Fibroblast of the aortic adventitia (primary cell): Measurements from ENCODE around the gene CNTRL. TPM values are rescaled to one million over a fixed set of nuclear protein-coding genes. Genes with fewer than 3 reads are reported as not detected.

Experiments
- DNase-seq: peaks from one replicate; pipeline ENCODE4 v3.0.0-alpha.2; 2010; ENCODE audit warnings: low read depth
- H3K4me3 ChIP-seq: 2 replicates; pipeline ENCODE4 v1.5.1; 2011; ENCODE audit warnings: low read depth, mild to moderate bottlenecking, control low read depth, low read length, moderate library complexity
- total RNA-seq: library from RNA; depleted of rRNA; stranded (reverse); fragments of >200 nt; gene quantifications from 2 replicates; pipeline ENCODE4 v1.2.3, GENCODE V29; 2012; ENCODE audit warnings: low replicate concordance
- TF ChIP-seq, protein P1 (sequence below): IDR thresholded peaks from 2 replicates; pipeline ENCODE4 v1.5.1; 2011; ENCODE audit warnings: mild to moderate bottlenecking, low read length, control low read depth, inconsistent platforms; ENCODE audit not compliant: insufficient read depth

The CNTRL gene
- total RNA-seq, 1 donor = 15.2 TPM

GRCh38 chr9:121133104-121133816 lies 58.5 kb downstream of the CNTRL start:
- no peak for DNase-seq
- TF ChIP-seq, protein P1, sequence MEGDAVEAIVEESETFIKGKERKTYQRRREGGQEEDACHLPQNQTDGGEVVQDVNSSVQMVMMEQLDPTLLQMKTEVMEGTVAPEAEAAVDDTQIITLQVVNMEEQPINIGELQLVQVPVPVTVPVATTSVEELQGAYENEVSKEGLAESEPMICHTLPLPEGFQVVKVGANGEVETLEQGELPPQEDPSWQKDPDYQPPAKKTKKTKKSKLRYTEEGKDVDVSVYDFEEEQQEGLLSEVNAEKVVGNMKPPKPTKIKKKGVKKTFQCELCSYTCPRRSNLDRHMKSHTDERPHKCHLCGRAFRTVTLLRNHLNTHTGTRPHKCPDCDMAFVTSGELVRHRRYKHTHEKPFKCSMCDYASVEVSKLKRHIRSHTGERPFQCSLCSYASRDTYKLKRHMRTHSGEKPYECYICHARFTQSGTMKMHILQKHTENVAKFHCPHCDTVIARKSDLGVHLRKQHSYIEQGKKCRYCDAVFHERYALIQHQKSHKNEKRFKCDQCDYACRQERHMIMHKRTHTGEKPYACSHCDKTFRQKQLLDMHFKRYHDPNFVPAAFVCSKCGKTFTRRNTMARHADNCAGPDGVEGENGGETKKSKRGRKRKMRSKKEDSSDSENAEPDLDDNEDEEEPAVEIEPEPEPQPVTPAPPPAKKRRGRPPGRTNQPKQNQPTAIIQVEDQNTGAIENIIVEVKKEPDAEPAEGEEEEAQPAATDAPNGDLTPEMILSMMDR = no peak

DNA sequence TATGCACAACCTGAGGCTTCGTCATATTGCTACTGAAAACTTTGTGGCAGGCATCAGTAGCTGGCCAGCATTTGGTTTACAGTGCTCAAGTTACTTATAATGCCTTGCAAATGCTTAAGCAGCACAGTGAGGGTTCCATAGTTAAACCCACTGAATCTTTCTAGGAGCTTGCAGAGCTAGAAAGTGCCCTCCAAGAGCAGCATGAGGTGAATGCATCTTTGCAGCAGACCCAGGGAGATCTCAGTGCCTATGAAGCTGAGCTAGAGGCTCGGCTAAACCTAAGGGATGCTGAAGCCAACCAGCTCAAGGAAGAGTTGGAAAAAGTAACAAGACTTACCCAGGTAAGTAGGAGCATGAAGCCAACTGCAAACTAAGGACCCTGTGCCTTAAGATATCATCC lies 60.9 kb downstream of the CNTRL start:
- TF ChIP-seq, protein P1 = no peak
- DNase-seq = no peak
- H3K4me3 ChIP-seq = no peak overlapping the region

More at GRCh38 chr9:121133104-121133816, 58.5 kb downstream of the CNTRL start:
- no peak overlapping the region for H3K4me3 ChIP-seq

GRCh38 chr9:121138561-121138960 lies 63.8 kb downstream of the CNTRL start:
- TF ChIP-seq, protein P1 = no peak
- H3K4me3 ChIP-seq = no peak overlapping the region
- DNase-seq = no peak

DNA sequence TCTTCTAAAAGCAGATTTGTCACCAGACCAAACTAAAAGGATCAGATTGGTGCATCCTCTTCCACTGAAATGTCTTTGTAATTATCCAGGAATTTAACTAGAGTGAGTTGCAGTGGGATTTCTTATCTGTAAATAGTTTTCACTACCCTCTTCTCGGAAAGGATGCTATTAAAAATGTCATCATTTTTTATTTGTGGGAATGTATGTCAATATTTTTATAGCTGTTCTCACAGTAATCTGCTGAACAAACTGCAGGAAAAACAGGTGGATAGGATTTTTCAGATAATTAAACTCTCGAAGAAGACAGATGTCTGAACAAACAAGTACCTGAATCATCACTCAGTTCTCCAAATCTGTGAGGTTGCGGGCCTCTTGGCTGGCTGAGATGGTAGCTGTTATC lies 64.2 kb downstream of the CNTRL start:
- no peak overlapping the region for H3K4me3 ChIP-seq
- TF ChIP-seq, protein P1 = no peak
- DNase-seq = no peak

- DNase-seq = no peak
- TF ChIP-seq, protein P1 = no peak
- H3K4me3 ChIP-seq = no peak overlapping the region
Measured at GRCh38 chr9:121140162-121140561, 65.4 kb downstream of the CNTRL start.

DNA sequence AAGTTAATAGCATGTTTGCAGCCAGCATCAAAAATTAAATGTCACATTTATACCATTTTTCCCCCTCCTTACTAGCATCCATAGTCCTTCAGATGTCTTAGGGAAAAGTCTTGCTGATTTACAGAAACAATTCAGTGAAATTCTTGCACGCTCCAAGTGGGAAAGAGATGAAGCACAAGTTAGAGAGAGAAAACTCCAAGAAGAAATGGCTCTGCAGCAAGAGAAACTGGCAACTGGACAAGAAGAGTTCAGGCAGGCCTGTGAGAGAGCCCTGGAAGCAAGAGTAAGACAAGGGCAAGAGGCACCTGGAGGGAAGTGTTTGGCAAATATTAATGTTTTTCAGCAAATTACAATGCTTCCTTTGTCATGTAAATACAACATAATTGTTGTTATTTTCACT lies 66.6 kb downstream of the CNTRL start:
- TF ChIP-seq, protein P1 = no peak
- H3K4me3 ChIP-seq = no peak overlapping the region
- DNase-seq = no peak

DNA sequence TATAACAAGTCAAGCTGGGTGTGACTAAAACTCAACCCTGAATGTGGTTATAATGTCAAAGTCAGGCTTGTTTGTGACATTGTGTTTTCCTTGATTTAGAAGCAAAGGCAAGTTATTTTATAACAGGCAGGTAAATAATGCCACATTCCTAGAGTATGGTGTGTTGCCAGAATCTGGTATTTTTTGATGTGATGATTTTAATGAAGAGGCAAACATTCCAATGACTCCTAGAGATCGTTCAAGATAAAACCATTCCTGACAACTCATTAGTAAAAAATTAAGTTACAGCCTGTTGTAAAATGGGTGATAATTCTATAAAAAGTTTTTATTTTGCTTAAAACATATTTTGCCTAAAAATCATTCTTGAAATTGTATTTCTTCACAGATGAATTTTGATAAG lies 67.0 kb downstream of the CNTRL start:
- TF ChIP-seq, protein P1 = no peak
- no peak for DNase-seq
- no peak overlapping the region for H3K4me3 ChIP-seq
